K562 (cell line): Measurements from ENCODE around the gene ACTR5. TPM values are rescaled to one million over a fixed set of nuclear protein-coding genes. Genes with fewer than 3 reads are reported as not detected.
A peak's percentile ranks its signal among the peaks of the same experiment; 100 is the strongest.

ENCODE experiments used
- CHD4 ChIP-seq: fragments of 200-600 bp; sonication (generic); IDR thresholded peaks from 3 replicates; pipeline ENCODE4 v1.6.1; 2012; ENCODE audit warnings: low read depth, mild to moderate bottlenecking, mixed read lengths, low read length, inconsistent platforms; ENCODE audit not compliant: insufficient read depth, insufficient replicate concordance, poor library complexity, severe bottlenecking
- HIVEP1 ChIP-seq: fragments of 250-450 bp; sonication (Bioruptor Pico); IDR thresholded peaks from 2 replicates; pipeline ENCODE4 v1.4.0; 2020; ENCODE audit warnings: mild to moderate bottlenecking
- HNRNPUL1 ChIP-seq: fragments of 200-400 bp; formaldehyde crosslinking; IDR thresholded peaks from 2 replicates; pipeline ENCODE4 v1.6.1; 2017; ENCODE audit warnings: low read length
- IRF2 ChIP-seq: sonication (generic); formaldehyde crosslinking; IDR thresholded peaks from 2 replicates; pipeline ENCODE4 v1.8.1; 2022; ENCODE audit warnings: mild to moderate bottlenecking, missing genetic modification reagents
- LCOR ChIP-seq: sonication (generic); formaldehyde crosslinking; IDR thresholded peaks from 2 replicates; pipeline ENCODE4 v1.8.0; 2022; ENCODE audit warnings: mild to moderate bottlenecking, missing genetic modification reagents
- NFYB ChIP-seq: IDR thresholded peaks from 2 replicates; pipeline ENCODE4 v1.6.1; 2011; ENCODE audit warnings: mild to moderate bottlenecking, moderate library complexity; ENCODE audit not compliant: insufficient read length; ENCODE audit errors: extremely low read depth
- STAG1 ChIP-seq: sonication (generic); formaldehyde crosslinking; IDR thresholded peaks from 2 replicates; pipeline ENCODE4 v1.5.0; 2020; ENCODE audit warnings: missing genetic modification reagents, borderline replicate concordance
- TAL1 ChIP-seq: fragments of 450-650 bp; IDR thresholded peaks from 2 replicates; pipeline ENCODE4 v1.6.1; 2016; ENCODE audit warnings: mild to moderate bottlenecking
- TCF7L2 ChIP-seq: fragments of 150-350 bp; IDR thresholded peaks from 2 replicates; pipeline ENCODE4 v1.6.1; 2016; ENCODE audit warnings: low read depth, mild to moderate bottlenecking, low read length, moderate library complexity
- XRCC5 ChIP-seq: fragments of 200-400 bp; formaldehyde crosslinking; IDR thresholded peaks from 2 replicates; pipeline ENCODE4 v1.6.1; 2017; ENCODE audit warnings: low read depth, mild to moderate bottlenecking, low read length
- ZNF134 ChIP-seq: fragments of 250-450 bp; sonication (Bioruptor Pico); conservative IDR thresholded peaks from 2 replicates; pipeline ENCODE4 v1.4.0; 2020
- ZNF184 ChIP-seq: sonication (generic); formaldehyde crosslinking; IDR thresholded peaks from 2 replicates; pipeline ENCODE4 v1.5.0; 2020; ENCODE audit warnings: missing genetic modification reagents
- ZNF668 ChIP-seq: fragments of 250-450 bp; sonication (Bioruptor Pico); IDR thresholded peaks from 2 replicates; pipeline ENCODE4 v1.8.0; 2022; ENCODE audit warnings: mild to moderate bottlenecking, inconsistent platforms
- polyA plus RNA-seq, 8 experiments: library from polyadenylated mRNA; depleted of rRNA in 4 of 8; stranded (reverse) in 5 of 8; unstranded in 3 of 8; fragments of >200 nt; fragmentation: Nextera tagmentation in 2 of 8; fragmentation: Illumina TruSeq in 1 of 8; extraction: Ambion mirVana in 2 of 8; extraction: Trizol in 1 of 8; gene quantifications; 2 replicates each; pipeline versions ENCODE4 v1.2.1 to v1.2.3, GENCODE V29; 2011 to 2014; ENCODE audit warnings: inconsistent platforms in 1 of 8, missing spikeins in 1 of 8
- total RNA-seq, 7 experiments: library from RNA; depleted of rRNA in 6 of 7; stranded (reverse); fragments of >200 nt in 6 of 7; fragmentation: Illumina TruSeq in 2 of 7; extraction: Trizol in 2 of 7; gene quantifications; 2 replicates each; pipeline versions ENCODE4 v1.2.1 to v1.2.3, GENCODE V29; 2011 to 2021; ENCODE audit warnings: low replicate concordance in 1 of 7
- TF ChIP-seq, protein P1 (sequence below): fragments of 250-450 bp; sonication (Bioruptor Pico); IDR thresholded peaks from 2 replicates; pipeline ENCODE4 v1.8.0; 2022; ENCODE audit warnings: moderate library complexity, mild to moderate bottlenecking, inconsistent platforms
- TF ChIP-seq, protein P2 (sequence below): fragments of 250-450 bp; sonication (Bioruptor Pico); IDR thresholded peaks from 2 replicates; pipeline ENCODE4 v1.4.0; 2020
- TF ChIP-seq, protein P3 (sequence below): sonication (generic); formaldehyde crosslinking; IDR thresholded peaks from 2 replicates; pipeline ENCODE4 v1.8.1; 2022; ENCODE audit warnings: missing genetic modification reagents
- TF ChIP-seq, protein P4 (sequence below): fragments of 450-650 bp; IDR thresholded peaks from 2 replicates; pipeline ENCODE4 v1.6.1; 2017; ENCODE audit warnings: mild to moderate bottlenecking, moderate library complexity

The ACTR5 gene
- total and polyA plus RNA-seq, 9 of the 15 experiments (the other 6 are each of a cell fraction or from before 2014, with no cell fraction given): 0.93 to 18.8 (median 12.9) TPM

DNA sequence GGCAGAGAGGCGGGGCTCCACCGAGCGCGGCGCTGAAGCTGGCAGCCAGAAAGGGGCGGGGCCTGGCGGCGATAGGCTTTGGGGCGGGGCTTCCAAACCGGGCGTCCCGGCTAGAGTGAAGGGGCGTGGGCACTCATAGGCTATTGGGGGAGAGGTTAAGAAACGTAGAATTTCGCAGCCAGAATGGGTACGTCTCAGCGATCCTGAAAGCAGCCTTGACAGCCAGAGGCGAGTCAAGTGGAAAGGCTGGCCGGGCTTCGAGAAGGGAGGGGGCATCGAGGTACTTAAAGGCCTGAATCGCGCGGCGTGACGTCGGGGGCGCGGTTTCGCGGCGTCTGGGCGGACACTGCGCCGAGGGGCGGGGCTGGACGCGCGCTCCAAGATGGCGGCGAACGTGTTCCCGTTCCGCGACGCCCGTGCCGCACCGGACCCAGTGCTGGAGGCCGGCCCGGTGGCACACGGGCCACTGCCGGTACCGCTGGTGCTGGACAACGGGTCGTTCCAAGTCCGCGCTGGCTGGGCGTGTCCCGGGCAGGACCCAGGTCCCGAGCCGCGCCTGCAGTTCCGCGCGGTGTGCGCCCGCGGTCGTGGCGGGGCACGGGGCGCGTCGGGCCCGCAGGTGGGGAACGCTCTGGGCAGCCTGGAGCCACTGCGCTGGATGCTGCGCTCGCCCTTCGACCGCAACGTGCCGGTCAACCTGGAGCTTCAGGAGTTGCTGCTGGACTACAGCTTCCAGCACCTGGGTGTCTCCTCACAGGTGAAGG is at the start of gene ACTR5 (continued):
- TF ChIP-seq, protein P1, sequence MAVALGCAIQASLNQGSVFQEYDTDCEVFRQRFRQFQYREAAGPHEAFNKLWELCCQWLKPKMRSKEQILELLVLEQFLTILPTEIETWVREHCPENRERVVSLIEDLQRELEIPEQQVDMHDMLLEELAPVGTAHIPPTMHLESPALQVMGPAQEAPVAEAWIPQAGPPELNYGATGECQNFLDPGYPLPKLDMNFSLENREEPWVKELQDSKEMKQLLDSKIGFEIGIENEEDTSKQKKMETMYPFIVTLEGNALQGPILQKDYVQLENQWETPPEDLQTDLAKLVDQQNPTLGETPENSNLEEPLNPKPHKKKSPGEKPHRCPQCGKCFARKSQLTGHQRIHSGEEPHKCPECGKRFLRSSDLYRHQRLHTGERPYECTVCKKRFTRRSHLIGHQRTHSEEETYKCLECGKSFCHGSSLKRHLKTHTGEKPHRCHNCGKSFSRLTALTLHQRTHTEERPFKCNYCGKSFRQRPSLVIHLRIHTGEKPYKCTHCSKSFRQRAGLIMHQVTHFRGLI (CRISPR knock-in tag): no peak
- TF ChIP-seq, protein P2, sequence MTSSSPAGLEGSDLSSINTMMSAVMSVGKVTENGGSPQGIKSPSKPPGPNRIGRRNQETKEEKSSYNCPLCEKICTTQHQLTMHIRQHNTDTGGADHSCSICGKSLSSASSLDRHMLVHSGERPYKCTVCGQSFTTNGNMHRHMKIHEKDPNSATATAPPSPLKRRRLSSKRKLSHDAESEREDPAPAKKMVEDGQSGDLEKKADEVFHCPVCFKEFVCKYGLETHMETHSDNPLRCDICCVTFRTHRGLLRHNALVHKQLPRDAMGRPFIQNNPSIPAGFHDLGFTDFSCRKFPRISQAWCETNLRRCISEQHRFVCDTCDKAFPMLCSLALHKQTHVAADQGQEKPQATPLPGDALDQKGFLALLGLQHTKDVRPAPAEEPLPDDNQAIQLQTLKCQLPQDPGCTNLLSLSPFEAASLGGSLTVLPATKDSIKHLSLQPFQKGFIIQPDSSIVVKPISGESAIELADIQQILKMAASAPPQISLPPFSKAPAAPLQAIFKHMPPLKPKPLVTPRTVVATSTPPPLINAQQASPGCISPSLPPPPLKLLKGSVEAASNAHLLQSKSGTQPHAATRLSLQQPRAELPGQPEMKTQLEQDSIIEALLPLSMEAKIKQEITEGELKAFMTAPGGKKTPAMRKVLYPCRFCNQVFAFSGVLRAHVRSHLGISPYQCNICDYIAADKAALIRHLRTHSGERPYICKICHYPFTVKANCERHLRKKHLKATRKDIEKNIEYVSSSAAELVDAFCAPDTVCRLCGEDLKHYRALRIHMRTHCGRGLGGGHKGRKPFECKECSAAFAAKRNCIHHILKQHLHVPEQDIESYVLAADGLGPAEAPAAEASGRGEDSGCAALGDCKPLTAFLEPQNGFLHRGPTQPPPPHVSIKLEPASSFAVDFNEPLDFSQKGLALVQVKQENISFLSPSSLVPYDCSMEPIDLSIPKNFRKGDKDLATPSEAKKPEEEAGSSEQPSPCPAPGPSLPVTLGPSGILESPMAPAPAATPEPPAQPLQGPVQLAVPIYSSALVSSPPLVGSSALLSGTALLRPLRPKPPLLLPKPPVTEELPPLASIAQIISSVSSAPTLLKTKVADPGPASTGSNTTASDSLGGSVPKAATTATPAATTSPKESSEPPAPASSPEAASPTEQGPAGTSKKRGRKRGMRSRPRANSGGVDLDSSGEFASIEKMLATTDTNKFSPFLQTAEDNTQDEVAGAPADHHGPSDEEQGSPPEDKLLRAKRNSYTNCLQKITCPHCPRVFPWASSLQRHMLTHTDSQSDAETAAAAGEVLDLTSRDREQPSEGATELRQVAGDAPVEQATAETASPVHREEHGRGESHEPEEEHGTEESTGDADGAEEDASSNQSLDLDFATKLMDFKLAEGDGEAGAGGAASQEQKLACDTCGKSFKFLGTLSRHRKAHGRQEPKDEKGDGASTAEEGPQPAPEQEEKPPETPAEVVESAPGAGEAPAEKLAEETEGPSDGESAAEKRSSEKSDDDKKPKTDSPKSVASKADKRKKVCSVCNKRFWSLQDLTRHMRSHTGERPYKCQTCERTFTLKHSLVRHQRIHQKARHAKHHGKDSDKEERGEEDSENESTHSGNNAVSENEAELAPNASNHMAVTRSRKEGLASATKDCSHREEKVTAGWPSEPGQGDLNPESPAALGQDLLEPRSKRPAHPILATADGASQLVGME (CRISPR knock-in tag): no peak
- TF ChIP-seq, protein P3, sequence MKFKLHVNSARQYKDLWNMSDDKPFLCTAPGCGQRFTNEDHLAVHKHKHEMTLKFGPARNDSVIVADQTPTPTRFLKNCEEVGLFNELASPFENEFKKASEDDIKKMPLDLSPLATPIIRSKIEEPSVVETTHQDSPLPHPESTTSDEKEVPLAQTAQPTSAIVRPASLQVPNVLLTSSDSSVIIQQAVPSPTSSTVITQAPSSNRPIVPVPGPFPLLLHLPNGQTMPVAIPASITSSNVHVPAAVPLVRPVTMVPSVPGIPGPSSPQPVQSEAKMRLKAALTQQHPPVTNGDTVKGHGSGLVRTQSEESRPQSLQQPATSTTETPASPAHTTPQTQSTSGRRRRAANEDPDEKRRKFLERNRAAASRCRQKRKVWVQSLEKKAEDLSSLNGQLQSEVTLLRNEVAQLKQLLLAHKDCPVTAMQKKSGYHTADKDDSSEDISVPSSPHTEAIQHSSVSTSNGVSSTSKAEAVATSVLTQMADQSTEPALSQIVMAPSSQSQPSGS (CRISPR knock-in tag): no peak
- TF ChIP-seq HNRNPUL1 (no peak), HIVEP1 (CRISPR knock-in tag) (no peak), IRF2 (CRISPR knock-in tag) (no peak), XRCC5 (peak; percentile 58; the same call in 1 of the 2 replicates), ZNF184 (no peak), CHD4 (no peak), ZNF668 (no peak), LCOR (no peak), STAG1 (CRISPR knock-in tag) (no peak), ZNF134 (CRISPR knock-in tag) (no peak), TCF7L2 (no peak), NFYB (no peak), TAL1 (no peak)
- TF ChIP-seq, protein P4, sequence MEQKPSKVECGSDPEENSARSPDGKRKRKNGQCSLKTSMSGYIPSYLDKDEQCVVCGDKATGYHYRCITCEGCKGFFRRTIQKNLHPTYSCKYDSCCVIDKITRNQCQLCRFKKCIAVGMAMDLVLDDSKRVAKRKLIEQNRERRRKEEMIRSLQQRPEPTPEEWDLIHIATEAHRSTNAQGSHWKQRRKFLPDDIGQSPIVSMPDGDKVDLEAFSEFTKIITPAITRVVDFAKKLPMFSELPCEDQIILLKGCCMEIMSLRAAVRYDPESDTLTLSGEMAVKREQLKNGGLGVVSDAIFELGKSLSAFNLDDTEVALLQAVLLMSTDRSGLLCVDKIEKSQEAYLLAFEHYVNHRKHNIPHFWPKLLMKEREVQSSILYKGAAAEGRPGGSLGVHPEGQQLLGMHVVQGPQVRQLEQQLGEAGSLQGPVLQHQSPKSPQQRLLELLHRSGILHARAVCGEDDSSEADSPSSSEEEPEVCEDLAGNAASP: no peak
